ENCODE data around the gene PET100. TPM values are rescaled to one million over a fixed set of nuclear protein-coding genes. Genes with fewer than 3 reads are reported as not detected.

Gene PET100
- total and polyA plus RNA-seq, 2 donors from 2014 or later, result 112 to 181 TPM

- Histone ChIP-seq H3K9ac (ENCODE audit: low read length in 3 of 3) (peak overlapping the region in 1 of 3 donors; percentile 13), H3K36me3 (ENCODE audit: control insufficient read depth in 2 of 3, insufficient read depth in 3 of 3, low read length in 3 of 3) (peaks cover 0 to 10% (median 5%) of the 10 kb centered on the region in 3 donors), H3K27me3 (ENCODE audit: control insufficient read depth, insufficient read depth, low read length) (no peaks in the 10 kb centered on the region), H3K4me1 (ENCODE audit: control insufficient read depth in 2 of 3, insufficient read depth in 2 of 3, low read depth in 1 of 3, low read length in 3 of 3) (peaks cover 0 to 18% (median under 1%) of the 10 kb centered on the region in 3 donors), H3K27ac (ENCODE audit: low read depth in 2 of 2, low read length in 2 of 2) (no peak overlapping the region), H3K9me3 (ENCODE audit: control insufficient read depth in 2 of 3, insufficient read depth in 1 of 3, low read length in 3 of 3) (no peaks in the 10 kb centered on the region), H3K4me3 (ENCODE audit: low read length in 3 of 3) (peak overlapping the region in 2 of 3 donors; percentile 19 to 75)
- FAIRE-seq, result no peak
- no peak for TF ChIP-seq CTCF (IDR thresholded peaks at IDR 0.05; ENCODE audit: borderline replicate concordance, extremely low read depth, insufficient read depth)
- DNase-seq, result no peak
- intact Hi-C loops (cut with DNase I), result no loop called here
These were observed 6.1 kb downstream of the PET100 start for GRCh38 chr19:7635670-7636069.

GRCh38 chr19:7636317-7636690 is 6.7 kb downstream of the PET100 start:
- H3K9me3 ChIP-seq (ENCODE audit: control insufficient read depth in 2 of 3, insufficient read depth in 1 of 3, low read length in 3 of 3), result no peaks in the 10 kb centered on the region
- H3K36me3 ChIP-seq (ENCODE audit: control insufficient read depth in 2 of 3, insufficient read depth in 3 of 3, low read length in 3 of 3), result peaks cover 0 to 10% (median 5%) of the 10 kb centered on the region in 3 donors
- intact Hi-C loops (cut with DNase I), result no loop called here
- H3K4me3 ChIP-seq (ENCODE audit: low read length in 3 of 3), result peak overlapping the region; percentile 57 to 75 (median 68)
- H3K9ac ChIP-seq (ENCODE audit: low read length in 3 of 3), result peak overlapping the region in 1 of 3 donors; percentile 15
- H3K27me3 ChIP-seq (ENCODE audit: control insufficient read depth, insufficient read depth, low read length), result no peaks in the 10 kb centered on the region
- FAIRE-seq (no peak), DNase-seq (no peak)
- TF ChIP-seq CTCF (IDR thresholded peaks at IDR 0.05; ENCODE audit: borderline replicate concordance, extremely low read depth, insufficient read depth), result no peak
- H3K27ac ChIP-seq (ENCODE audit: low read depth in 2 of 2, low read length in 2 of 2), result peak overlapping the region in 1 of 2 donors; percentile 65
- H3K4me1 ChIP-seq (ENCODE audit: control insufficient read depth in 2 of 3, insufficient read depth in 2 of 3, low read depth in 1 of 3, low read length in 3 of 3), result peaks cover 0 to 17% (median 0%) of the 10 kb centered on the region in 3 donors

GRCh38 chr19:7636691-7637373 is 7.2 kb downstream of the PET100 start, which contains the start of gene STXBP2:
STXBP2 (plus strand) TSS chr19:7637110; CDS start chr19:7637150, 40 bp downstream.
- H3K27ac ChIP-seq (ENCODE audit: low read depth in 2 of 2, low read length in 2 of 2), result peak within 1 kb of the TSS in 1 of 2 donors; percentile 65
- DNase-seq, result peak; percentile 76 to 94 (median 82)
- intact Hi-C loops (cut with DNase I), result no loop called here
- H3K4me1 ChIP-seq (ENCODE audit: control insufficient read depth in 2 of 3, insufficient read depth in 2 of 3, low read depth in 1 of 3, low read length in 3 of 3), result peaks cover 0 to 17% (median 0%) of the 10 kb centered on the region in 3 donors
- H3K4me3 ChIP-seq (ENCODE audit: low read length in 3 of 3), result peak within 1 kb of the TSS; percentile 57 to 78 (median 75)
- no peaks in the 10 kb centered on the region for H3K9me3 ChIP-seq (ENCODE audit: control insufficient read depth in 2 of 3, insufficient read depth in 1 of 3, low read length in 3 of 3)
- H3K36me3 ChIP-seq (ENCODE audit: control insufficient read depth in 2 of 3, insufficient read depth in 3 of 3, low read length in 3 of 3), result peaks cover 0 to 10% (median 5%) of the 10 kb centered on the region in 3 donors
- H3K9ac ChIP-seq (ENCODE audit: low read length in 3 of 3), result peak within 1 kb of the TSS in 1 of 3 donors; percentile 61
- FAIRE-seq, result no peak
- no peaks in the 10 kb centered on the region for H3K27me3 ChIP-seq (ENCODE audit: control insufficient read depth, insufficient read depth, low read length)
- no peak for TF ChIP-seq CTCF (IDR thresholded peaks at IDR 0.05; ENCODE audit: borderline replicate concordance, extremely low read depth, insufficient read depth)
